Kidney epithelial cell (primary cell): Measurements from ENCODE around the gene SIPA1L2. TPM values are rescaled to one million over a fixed set of nuclear protein-coding genes. Genes with fewer than 3 reads are reported as not detected.

Experiments used
- DNase-seq: peaks from one replicate; pipeline ENCODE4 v3.0.0-alpha.2; 2010; ENCODE audit warnings: low read depth
- H3K27me3 ChIP-seq: 2 replicates; pipeline ENCODE4 v1.6.0; 2011; ENCODE audit warnings: low read length; ENCODE audit not compliant: control insufficient read depth, insufficient read depth
- H3K36me3 ChIP-seq: 2 replicates; pipeline ENCODE4 v1.5.1; 2011; ENCODE audit warnings: low read length; ENCODE audit not compliant: control insufficient read depth, insufficient read depth
- H3K4me3 ChIP-seq: 2 replicates; pipeline ENCODE4 v1.5.1; 2011; ENCODE audit warnings: low read depth, mild to moderate bottlenecking, control low read depth, low read length
- CTCF ChIP-seq: IDR thresholded peaks from 2 replicates; pipeline ENCODE4 v1.5.1; 2011; ENCODE audit warnings: mild to moderate bottlenecking, moderate library complexity, low read length, control low read depth, inconsistent platforms; ENCODE audit not compliant: insufficient read depth, poor library complexity, severe bottlenecking
- total RNA-seq: library from RNA; depleted of rRNA; stranded (reverse); fragments of >200 nt; gene quantifications from 2 replicates; pipeline ENCODE4 v1.2.3, GENCODE V29; 2015

SIPA1L2 gene
- total RNA-seq, 1 donor from 2014 or later: 13.7 TPM

GRCh38 chr1:232599178-232600041 lies 30.5 kb downstream of the SIPA1L2 start:
- TF ChIP-seq CTCF: no peak
- no peak overlapping the region for H3K4me3 ChIP-seq
- no peaks in the 10 kb centered on the region for H3K27me3 ChIP-seq
- no peak for DNase-seq
- H3K36me3 ChIP-seq: no peaks in the 10 kb centered on the region

- no peak overlapping the region for H3K4me3 ChIP-seq
These were observed 31.1 kb downstream of the SIPA1L2 start for GRCh38 chr1:232598837-232599177.

GRCh38 chr1:232598133-232598532 lies 31.8 kb downstream of the SIPA1L2 start:
- no peak for TF ChIP-seq CTCF
- Histone ChIP-seq H3K36me3 (no peaks in the 10 kb centered on the region), H3K4me3 (no peak overlapping the region), H3K27me3 (no peaks in the 10 kb centered on the region)
- DNase-seq: no peak

More at GRCh38 chr1:232598837-232599177, 31.1 kb downstream of the SIPA1L2 start:
- no peaks in the 10 kb centered on the region for H3K27me3 ChIP-seq
- no peak for DNase-seq
- H3K36me3 ChIP-seq: no peaks in the 10 kb centered on the region
- TF ChIP-seq CTCF: no peak

GRCh38 chr1:232597721-232598120 lies 32.2 kb downstream of the SIPA1L2 start:
- H3K36me3 ChIP-seq: no peaks in the 10 kb centered on the region
- TF ChIP-seq CTCF: no peak

GRCh38 chr1:232596666-232597303 lies 33.1 kb downstream of the SIPA1L2 start:
- TF ChIP-seq CTCF: no peak
- no peak for DNase-seq
- Histone ChIP-seq H3K4me3 (no peak overlapping the region), H3K27me3 (no peaks in the 10 kb centered on the region), H3K36me3 (no peaks in the 10 kb centered on the region)

More at GRCh38 chr1:232597721-232598120, 32.2 kb downstream of the SIPA1L2 start:
- Histone ChIP-seq H3K4me3 (no peak overlapping the region), H3K27me3 (no peaks in the 10 kb centered on the region)
- no peak for DNase-seq
